K562 (cell line): ENCODE measurements around the gene TSR2. TPM values are rescaled to one million over a fixed set of nuclear protein-coding genes. Genes with fewer than 3 reads are reported as not detected.

Source experiments
- ATF1 ChIP-seq, 2 experiments: fragments of 450-650 bp in 1 of 2; IDR thresholded peaks; 2 replicates each; pipeline ENCODE4 v1.6.1; 2016; ENCODE audit warnings: missing compliant biosample characterization in 1 of 2, missing genetic modification characterization in 1 of 2
- BHLHE40 ChIP-seq: IDR thresholded peaks from 2 replicates; pipeline ENCODE4 v1.6.1; 2011; ENCODE audit warnings: low read length, improper control_type of control experiment
- GABPA ChIP-seq: fragments of 200-800 bp; sonication (Bioruptor generic); conservative IDR thresholded peaks from 2 replicates; pipeline ENCODE4 v1.6.1; 2016; ENCODE audit warnings: low read depth, missing genetic modification characterization, missing compliant biosample characterization
- MYC ChIP-seq, 2 experiments: fragments of 250-450 bp in 1 of 2; sonication (Bioruptor Pico) in 1 of 2; IDR thresholded peaks; 2 replicates each; pipeline versions ENCODE4 v1.5.1 to v1.6.1; 2012 to 2021; ENCODE audit warnings: low read depth in 2 of 2, borderline replicate concordance in 1 of 2, improper control_type of control experiment in 1 of 2, low read length in 1 of 2, mild to moderate bottlenecking in 1 of 2, moderate library complexity in 1 of 2
- PCBP2 ChIP-seq: fragments of 200-400 bp; formaldehyde crosslinking; IDR thresholded peaks from 2 replicates; pipeline ENCODE4 v1.6.1; 2018; ENCODE audit warnings: low read length, low read depth, mild to moderate bottlenecking, moderate library complexity; ENCODE audit not compliant: poor library complexity, severe bottlenecking
- PKNOX1 ChIP-seq: fragments of 450-650 bp; IDR thresholded peaks from 2 replicates; pipeline ENCODE4 v1.6.1; 2016
- POLR2B ChIP-seq: fragments of 450-650 bp; IDR thresholded peaks from 2 replicates; pipeline ENCODE4 v1.6.1; 2018; ENCODE audit warnings: low read depth; ENCODE audit not compliant: partially characterized antibody
- RAD21 ChIP-seq, 2 experiments: fragments of 250-450 bp in 1 of 2; fragments of 450-650 bp in 1 of 2; sonication (Bioruptor Pico) in 1 of 2; formaldehyde crosslinking in 1 of 2; IDR thresholded peaks in 1 of 2; conservative IDR thresholded peaks in 1 of 2; 2 replicates each; pipeline versions ENCODE4 v1.4.0 to v1.8.0; 2020 to 2022; ENCODE audit warnings: mild to moderate bottlenecking in 2 of 2, moderate library complexity in 1 of 2
- STAT5A ChIP-seq: IDR thresholded peaks from 2 replicates; pipeline ENCODE4 v1.6.1; 2012; ENCODE audit warnings: low read length, inconsistent platforms, borderline replicate concordance
- THAP7 ChIP-seq: fragments of 250-450 bp; sonication (Bioruptor Pico); IDR thresholded peaks from 2 replicates; pipeline ENCODE4 v1.5.0; 2021
- TSC22D4 ChIP-seq: fragments of 450-650 bp; IDR thresholded peaks from 2 replicates; pipeline ENCODE4 v1.6.1; 2016; ENCODE audit warnings: missing genetic modification characterization, missing biosample characterization, control low read depth
- ZFP1 ChIP-seq: fragments of 450-650 bp; formaldehyde crosslinking; IDR thresholded peaks from 2 replicates; pipeline ENCODE4 v1.4.0; 2020; ENCODE audit warnings: mild to moderate bottlenecking, mixed read lengths
- ZNF175 ChIP-seq: fragments of 200-800 bp; sonication (Bioruptor generic); IDR thresholded peaks from 2 replicates; pipeline ENCODE4 v1.6.1; 2016; ENCODE audit warnings: low read depth, mild to moderate bottlenecking, missing genetic modification characterization, missing compliant biosample characterization
- ZNF280A ChIP-seq: fragments of 450-650 bp; IDR thresholded peaks from 2 replicates; pipeline ENCODE4 v1.6.1; 2018; ENCODE audit warnings: mild to moderate bottlenecking, low read depth; ENCODE audit not compliant: partially characterized antibody
- ZNF384 ChIP-seq: IDR thresholded peaks from 2 replicates; pipeline ENCODE4 v1.6.1; 2012; ENCODE audit warnings: low read depth, low read length, improper control_type of control experiment
- ZZZ3 ChIP-seq: fragments of 450-650 bp; IDR thresholded peaks from 2 replicates; pipeline ENCODE4 v1.6.1; 2016; ENCODE audit warnings: antibody characterized with exemption, mild to moderate bottlenecking, moderate library complexity
- polyA plus RNA-seq, 8 experiments: library from polyadenylated mRNA; depleted of rRNA in 4 of 8; stranded (reverse) in 5 of 8; unstranded in 3 of 8; fragments of >200 nt; fragmentation: Nextera tagmentation in 2 of 8; fragmentation: Illumina TruSeq in 1 of 8; extraction: Ambion mirVana in 2 of 8; extraction: Trizol in 1 of 8; gene quantifications; 2 replicates each; pipeline versions ENCODE4 v1.2.1 to v1.2.3, GENCODE V29; 2011 to 2014; ENCODE audit warnings: inconsistent platforms in 1 of 8, missing spikeins in 1 of 8
- total RNA-seq, 7 experiments: library from RNA; depleted of rRNA in 6 of 7; stranded (reverse); fragments of >200 nt in 6 of 7; fragmentation: Illumina TruSeq in 2 of 7; extraction: Trizol in 2 of 7; gene quantifications; 2 replicates each; pipeline versions ENCODE4 v1.2.1 to v1.2.3, GENCODE V29; 2011 to 2021; ENCODE audit warnings: low replicate concordance in 1 of 7
- TF ChIP-seq, protein P1 (sequence below): fragments of 250-450 bp; sonication (Bioruptor Pico); IDR thresholded peaks from 2 replicates; pipeline ENCODE4 v1.9.0; 2021; ENCODE audit warnings: mild to moderate bottlenecking
- TF ChIP-seq, protein P2 (sequence below), 2 experiments: fragments of 150-350 bp in 1 of 2; IDR thresholded peaks; 2 replicates each; pipeline ENCODE4 v1.6.1; 2012 to 2016; ENCODE audit warnings: low read depth in 2 of 2, low read length in 2 of 2, mild to moderate bottlenecking in 1 of 2, moderate library complexity in 1 of 2

Gene TSR2
- total and polyA plus RNA-seq, 9 of the 15 experiments (the other 6 are each of a cell fraction or from before 2014, with no cell fraction given): 8.6 to 50.0 (median 28.5) TPM

- TF ChIP-seq, protein P1, sequence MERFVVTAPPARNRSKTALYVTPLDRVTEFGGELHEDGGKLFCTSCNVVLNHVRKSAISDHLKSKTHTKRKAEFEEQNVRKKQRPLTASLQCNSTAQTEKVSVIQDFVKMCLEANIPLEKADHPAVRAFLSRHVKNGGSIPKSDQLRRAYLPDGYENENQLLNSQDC (CRISPR knock-in tag): no peak
- TF ChIP-seq BHLHE40: peak; percentile 44; the same call in 1 of the 2 replicates
- 0 out of 2 replicates have a peak, but pooled peaks have one; percentile 34 for TF ChIP-seq GABPA (tag)
- no peak for TF ChIP-seq TSC22D4
- TF ChIP-seq, protein P2, sequence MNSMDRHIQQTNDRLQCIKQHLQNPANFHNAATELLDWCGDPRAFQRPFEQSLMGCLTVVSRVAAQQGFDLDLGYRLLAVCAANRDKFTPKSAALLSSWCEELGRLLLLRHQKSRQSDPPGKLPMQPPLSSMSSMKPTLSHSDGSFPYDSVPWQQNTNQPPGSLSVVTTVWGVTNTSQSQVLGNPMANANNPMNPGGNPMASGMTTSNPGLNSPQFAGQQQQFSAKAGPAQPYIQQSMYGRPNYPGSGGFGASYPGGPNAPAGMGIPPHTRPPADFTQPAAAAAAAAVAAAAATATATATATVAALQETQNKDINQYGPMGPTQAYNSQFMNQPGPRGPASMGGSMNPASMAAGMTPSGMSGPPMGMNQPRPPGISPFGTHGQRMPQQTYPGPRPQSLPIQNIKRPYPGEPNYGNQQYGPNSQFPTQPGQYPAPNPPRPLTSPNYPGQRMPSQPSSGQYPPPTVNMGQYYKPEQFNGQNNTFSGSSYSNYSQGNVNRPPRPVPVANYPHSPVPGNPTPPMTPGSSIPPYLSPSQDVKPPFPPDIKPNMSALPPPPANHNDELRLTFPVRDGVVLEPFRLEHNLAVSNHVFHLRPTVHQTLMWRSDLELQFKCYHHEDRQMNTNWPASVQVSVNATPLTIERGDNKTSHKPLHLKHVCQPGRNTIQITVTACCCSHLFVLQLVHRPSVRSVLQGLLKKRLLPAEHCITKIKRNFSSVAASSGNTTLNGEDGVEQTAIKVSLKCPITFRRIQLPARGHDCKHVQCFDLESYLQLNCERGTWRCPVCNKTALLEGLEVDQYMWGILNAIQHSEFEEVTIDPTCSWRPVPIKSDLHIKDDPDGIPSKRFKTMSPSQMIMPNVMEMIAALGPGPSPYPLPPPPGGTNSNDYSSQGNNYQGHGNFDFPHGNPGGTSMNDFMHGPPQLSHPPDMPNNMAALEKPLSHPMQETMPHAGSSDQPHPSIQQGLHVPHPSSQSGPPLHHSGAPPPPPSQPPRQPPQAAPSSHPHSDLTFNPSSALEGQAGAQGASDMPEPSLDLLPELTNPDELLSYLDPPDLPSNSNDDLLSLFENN (IDR thresholded peaks at IDR 0.05; ENCODE audit: low read depth in 2 of 2, low read length in 2 of 2): peak; percentile 46 to 93; a peak in 2 of 4 replicates
- no peak for TF ChIP-seq THAP7
- no peak for TF ChIP-seq ZNF384
- TF ChIP-seq PKNOX1: peak; percentile 78
- no peak for TF ChIP-seq ZFP1 (CRISPR knock-in tag)
- TF ChIP-seq RAD21 (CRISPR knock-in tag; conservative IDR thresholded peaks at IDR 0.05 in 1 of 2, IDR thresholded peaks at IDR 0.05 in 1 of 2): peak in 1 of 2 experiments; percentile 25; a peak in 1 of 4 replicates
- TF ChIP-seq ZZZ3: no peak
- TF ChIP-seq ZNF280A: no peak
- TF ChIP-seq PCBP2: no peak
- no peak for TF ChIP-seq STAT5A
- TF ChIP-seq POLR2B: peak; percentile 70
- no peak for TF ChIP-seq ATF1 (CRISPR knock-in tag; IDR thresholded peaks at IDR 0.05)
- peak; percentile 35; the same call in 1 of the 2 replicates for TF ChIP-seq ATF1 (tag; IDR thresholded peaks at IDR 0.05)
- TF ChIP-seq MYC (IDR thresholded peaks at IDR 0.05; ENCODE audit: low read depth, low read length): peak; percentile 69
- TF ChIP-seq MYC (CRISPR knock-in tag; IDR thresholded peaks at IDR 0.05; ENCODE audit: borderline replicate concordance, low read depth): no peak
- TF ChIP-seq ZNF175 (CRISPR knock-in tag): no peak
Measured at GRCh38 chrX:54439960-54440871, at the start of gene TSR2 (continued).
